ENCODE measurements around the gene SERPINF2.
"Not testable (repeated sequence)": the region's sequence is repeated elsewhere in the genome, so short reads cannot be mapped to it uniquely, and the experiment has no call there.

The SERPINF2 gene

DNA sequence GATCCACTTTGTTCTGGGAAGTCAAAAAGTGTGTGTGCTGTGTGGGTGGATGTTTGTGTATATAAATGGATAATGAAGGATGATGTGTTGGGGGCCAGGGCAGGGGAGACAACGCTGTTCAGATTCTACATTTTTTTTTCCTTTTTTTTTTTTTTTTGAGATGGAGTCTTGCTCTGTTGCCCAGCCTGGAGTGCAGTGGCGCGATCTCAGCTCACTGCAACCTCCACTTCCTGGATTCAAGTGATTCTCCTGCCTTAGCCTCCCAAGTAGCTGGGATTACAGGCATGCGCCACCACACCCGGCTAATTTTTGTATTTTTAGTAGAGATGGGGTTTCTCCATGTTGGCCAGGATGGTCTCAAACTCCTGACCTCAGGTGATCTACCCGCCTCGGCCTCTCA is 22.0 kb downstream of the SERPINF2 start:
- DNase-seq = not testable (repeated sequence)

DNA sequence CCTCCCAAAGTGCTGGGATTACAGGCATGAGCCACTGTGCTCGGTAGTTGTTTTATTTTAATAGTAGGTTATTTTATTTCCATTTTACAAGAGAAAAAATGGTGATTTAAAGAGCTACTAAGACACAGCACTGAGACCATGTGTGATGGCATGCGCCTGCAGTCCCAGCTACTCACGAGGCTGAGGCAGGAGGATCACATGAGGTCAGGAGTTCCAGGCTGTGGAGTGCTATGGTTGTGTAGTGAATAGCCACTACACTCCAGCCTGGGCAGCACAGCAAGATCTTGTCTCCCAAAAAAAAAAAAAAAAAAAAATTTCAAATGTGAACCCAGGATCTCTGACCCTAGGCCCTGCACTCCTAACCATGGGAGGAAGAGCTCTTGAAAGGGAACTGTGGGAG is 22.9 kb downstream of the SERPINF2 start:
- DNase-seq = no peak

DNA sequence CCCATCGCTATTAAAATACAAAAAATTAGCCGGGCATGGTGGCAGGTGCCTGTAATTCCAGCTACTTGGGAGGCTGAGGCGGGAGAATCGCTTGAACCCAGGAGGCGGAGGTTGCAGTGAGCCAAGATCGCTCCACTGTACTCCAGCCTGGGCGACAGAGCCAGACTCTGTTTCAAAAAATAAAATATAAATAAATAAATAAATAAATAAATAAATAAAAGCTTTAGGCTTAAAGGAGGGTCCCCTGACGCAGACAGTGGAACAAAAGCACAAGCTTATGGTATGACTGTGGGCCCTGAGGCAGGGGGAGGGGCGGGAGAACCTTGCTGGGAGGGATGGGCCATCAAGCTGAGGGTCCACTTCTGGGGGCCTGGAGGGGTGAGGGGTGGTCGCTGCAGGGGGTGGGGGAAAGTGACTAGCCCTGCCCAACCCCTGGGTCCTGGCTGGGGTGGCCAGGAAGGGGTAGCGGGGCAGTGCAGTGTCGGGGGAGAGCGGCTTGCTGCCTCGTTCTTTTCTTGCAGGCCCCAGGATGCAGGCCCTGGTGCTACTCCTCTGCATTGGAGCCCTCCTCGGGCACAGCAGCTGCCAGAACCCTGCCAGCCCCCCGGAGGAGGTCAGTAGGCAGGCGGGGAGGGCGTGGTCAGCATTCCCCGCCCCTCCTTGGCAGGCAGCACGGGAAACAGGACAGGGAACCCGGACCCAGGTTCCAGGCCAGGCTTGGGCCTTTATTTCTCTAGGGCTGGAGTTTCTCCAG is 23.9 kb downstream of the SERPINF2 start:
- DNase-seq = no peak

DNA sequence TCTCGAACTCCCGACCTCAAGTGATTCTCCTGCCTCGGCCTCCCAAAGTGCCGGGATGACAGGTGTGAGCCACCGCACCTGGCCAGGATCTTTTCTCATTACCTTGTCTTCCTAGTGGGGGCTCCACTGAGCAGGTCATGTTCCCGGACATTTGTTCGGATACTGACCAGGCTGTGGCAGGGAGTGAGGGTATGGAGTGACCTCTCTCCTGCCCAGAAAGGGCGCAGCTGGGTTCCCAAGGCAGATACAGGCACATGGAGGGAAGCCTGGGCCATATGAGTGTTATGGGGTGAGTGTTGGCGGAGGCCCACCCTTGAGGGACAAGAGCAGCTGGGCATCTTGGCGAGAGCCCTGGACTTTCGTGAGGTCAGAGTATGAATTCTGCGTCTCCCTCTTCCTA is 24.7 kb downstream of the SERPINF2 start:
- DNase-seq = no peak

DNA sequence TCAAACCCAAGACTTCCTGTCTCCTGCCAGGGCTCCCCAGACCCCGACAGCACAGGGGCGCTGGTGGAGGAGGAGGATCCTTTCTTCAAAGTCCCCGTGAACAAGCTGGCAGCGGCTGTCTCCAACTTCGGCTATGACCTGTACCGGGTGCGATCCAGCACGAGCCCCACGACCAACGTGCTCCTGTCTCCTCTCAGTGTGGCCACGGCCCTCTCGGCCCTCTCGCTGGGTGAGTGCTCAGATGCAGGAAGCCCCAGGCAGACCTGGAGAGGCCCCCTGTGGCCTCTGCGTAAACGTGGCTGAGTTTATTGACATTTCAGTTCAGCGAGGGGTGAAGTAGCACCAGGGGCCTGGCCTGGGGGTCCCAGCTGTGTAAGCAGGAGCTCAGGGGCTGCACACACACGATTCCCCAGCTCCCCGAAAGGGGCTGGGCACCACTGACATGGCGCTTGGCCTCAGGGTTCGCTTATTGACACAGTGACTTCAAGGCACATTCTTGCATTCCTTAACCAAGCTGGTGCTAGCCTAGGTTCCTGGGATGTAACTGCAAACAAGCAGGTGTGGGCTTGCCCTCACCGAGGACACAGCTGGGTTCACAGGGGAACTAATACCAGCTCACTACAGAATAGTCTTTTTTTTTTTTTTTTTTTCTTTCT is 27.3 kb downstream of the SERPINF2 start:
- no peak for DNase-seq

DNA sequence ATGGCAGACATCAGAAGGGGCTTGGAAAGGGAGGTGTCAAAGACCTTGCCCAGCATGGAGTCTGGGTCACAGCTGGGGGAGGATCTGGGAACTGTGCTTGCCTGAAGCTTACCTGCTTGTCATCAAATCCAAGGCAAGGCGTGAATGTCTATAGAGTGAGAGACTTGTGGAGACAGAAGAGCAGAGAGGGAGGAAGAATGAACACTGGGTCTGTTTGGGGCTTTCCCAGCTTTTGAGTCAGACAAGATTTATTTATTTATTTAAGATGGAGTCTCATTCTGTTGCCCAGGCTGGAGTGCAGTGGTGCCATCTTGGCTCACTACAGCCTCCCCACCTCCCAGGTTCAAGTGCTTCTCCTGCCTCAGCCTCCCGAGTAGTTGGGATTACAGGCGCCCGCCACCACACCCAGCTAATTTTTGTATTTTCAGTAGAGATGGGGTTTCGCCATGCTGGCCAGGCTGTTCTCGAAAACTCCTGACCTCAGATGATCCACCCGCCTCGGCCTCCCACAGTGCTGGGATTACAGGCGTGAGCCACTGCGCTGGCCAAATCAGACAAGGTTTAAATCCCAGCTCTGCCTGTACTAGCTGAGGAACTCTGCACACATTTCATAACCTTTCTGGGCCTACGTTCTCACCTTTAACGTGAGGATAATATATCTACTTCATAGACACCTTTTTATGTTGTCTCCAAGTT is 30.5 kb downstream of the SERPINF2 start:
- DNase-seq = not testable (repeated sequence)

DNA sequence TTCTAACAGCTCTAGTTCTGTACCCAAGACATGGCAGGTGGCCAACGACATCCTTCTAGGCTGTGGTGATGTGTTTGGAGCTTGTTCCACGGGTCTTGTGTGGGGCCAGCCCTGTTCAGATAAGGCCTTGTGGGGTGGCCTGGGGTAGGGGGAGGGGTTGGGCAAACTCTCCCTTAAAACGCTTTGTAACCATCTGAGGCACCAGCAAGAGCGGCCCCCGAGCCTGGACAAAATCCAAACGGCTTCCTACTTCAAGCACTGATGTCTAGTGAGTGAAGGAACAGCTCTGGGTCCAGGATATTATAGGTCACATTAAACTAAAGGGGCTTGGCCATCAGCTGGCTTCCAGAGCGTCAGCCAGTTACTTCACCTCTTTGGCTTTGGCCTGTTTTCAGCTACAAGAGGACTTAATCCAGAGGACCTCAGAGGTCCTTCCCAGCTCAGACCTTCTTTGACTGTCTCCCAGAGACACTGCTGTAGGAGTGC is 31.1 kb downstream of the SERPINF2 start:
- DNase-seq = no peak

DNA sequence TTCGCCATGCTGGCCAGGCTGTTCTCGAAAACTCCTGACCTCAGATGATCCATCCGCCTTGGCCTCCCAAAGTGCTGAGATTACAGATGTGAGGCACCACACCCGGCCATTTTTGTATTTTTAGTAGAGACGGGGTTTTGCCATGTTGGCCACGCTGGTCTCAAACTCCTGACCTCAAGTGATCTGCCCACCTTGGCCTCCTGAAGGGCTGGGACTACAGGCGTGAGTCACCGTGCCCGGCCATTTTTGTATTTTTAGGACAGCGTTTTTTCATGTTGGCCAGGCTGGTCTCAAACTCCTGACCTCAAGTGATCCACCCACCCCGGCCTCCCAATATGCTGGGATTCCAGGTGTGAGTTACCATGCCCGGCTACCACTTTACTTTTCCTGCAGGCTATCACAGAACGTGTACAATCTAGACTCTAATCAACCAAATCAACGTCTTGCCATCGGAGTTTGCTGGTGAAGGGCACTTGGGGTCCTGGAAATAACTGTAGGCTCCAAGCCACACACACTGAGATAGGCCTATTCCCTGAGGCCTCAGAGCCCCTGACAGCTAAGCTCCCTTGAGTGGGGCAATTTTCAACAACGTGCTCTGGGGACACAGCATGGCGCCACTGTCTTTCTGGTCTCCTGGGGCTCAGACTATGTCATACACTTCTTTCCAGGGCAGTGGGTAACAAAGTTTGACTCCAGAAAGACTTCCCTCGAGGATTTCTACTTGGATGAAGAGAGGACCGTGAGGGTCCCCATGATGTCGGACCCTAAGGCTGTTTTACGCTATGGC is 31.9 kb downstream of the SERPINF2 start:
- no peak for DNase-seq

DNA sequence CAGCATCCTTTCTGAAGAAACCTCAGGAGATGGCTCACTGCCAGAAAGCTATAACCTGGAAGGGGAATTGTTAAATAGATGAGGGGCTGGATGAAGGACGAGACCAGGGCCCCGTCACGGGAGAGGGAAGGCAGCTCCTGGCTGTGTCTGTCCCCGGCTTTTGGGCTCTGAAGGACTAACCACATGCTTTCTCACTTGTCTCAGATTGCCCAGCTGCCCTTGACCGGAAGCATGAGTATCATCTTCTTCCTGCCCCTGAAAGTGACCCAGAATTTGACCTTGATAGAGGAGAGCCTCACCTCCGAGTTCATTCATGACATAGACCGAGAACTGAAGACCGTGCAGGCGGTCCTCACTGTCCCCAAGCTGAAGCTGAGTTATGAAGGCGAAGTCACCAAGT is 33.7 kb downstream of the SERPINF2 start:
- DNase-seq = no peak

DNA sequence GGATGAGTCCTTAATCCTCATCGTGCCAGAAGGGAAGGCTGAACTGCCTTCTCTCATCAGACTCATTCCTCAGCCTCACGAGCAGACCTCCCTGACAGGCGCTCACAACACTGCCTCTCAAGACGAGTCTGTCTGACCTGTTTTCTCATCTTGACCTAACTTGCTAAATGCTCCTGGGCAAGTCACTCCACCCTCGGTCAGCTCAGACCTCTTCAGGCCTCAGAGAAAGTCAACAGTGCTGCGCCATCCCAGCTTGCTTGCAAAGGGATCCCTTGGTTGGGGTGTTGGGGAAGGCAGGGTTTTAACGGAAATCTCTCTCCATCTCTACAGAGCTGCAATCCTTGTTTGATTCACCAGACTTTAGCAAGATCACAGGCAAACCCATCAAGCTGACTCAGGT is 34.2 kb downstream of the SERPINF2 start:
- DNase-seq = no peak

DNA sequence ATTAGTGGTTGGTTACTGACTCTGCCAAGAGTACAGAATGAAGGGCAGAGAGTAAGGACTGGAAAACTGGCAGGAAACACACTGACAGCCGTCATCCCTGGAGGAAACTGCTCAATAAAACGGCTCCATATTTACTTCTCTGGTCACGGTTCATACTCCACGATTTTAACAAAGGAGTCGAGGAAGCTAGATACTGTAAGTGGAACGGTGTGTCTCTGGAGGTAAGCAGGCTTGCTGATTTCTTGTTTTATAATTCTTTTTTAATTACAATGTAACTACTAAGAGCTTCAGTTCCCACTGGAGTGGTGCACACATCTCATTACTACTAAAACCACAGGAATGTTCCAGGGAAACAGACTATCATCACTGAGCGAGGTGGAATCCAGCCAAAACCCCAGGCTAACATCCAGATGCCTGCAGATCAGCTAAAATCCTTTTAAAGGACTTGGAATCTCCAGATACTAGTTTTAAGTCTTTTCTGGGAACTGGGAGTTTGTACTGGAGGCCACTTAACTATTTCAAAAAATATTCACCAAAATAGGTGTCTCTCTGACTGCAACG is 37.0 kb downstream of the SERPINF2 start:
- no peak for DNase-seq

DNA sequence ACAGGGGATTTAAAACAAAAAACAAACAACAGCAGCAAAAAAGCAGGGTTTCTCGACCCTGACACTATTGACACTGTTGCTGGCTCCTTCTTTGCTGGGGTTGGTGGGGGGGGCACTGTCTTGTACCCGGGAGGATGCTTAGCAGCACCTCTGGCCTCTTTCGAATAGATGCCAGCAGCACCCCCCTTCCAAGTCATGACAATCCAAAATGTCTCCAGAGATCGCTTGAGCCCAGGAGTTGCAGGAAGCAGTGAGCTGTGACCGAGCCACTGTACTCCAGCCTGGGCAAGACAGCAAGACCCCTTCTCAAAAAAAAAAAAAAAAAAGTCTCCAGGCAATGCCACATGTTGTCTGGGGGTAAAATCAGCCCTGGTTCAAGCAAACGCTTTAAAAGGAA is 39.5 kb downstream of the SERPINF2 start:
- no peak for DNase-seq

DNA sequence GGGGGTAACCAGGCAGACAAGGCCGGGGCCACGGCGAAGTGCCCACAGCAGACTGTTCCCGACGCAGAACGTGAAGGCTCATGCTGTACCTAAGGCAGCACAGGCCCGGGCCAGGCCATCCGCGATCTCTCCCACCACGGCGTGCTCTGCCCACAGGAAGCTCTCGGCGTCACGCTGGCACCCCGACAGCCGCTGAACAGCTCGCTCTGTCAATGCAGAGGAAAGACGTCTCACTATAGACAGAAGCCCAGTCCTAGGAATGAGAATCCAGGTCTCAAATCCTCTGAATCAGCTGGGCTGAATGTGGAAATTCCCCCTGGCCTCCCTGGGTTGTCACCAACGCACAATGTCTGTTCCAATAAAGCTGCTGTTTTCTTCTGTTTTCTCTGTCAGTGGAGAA is 40.6 kb downstream of the SERPINF2 start:
- no peak for DNase-seq

DNA sequence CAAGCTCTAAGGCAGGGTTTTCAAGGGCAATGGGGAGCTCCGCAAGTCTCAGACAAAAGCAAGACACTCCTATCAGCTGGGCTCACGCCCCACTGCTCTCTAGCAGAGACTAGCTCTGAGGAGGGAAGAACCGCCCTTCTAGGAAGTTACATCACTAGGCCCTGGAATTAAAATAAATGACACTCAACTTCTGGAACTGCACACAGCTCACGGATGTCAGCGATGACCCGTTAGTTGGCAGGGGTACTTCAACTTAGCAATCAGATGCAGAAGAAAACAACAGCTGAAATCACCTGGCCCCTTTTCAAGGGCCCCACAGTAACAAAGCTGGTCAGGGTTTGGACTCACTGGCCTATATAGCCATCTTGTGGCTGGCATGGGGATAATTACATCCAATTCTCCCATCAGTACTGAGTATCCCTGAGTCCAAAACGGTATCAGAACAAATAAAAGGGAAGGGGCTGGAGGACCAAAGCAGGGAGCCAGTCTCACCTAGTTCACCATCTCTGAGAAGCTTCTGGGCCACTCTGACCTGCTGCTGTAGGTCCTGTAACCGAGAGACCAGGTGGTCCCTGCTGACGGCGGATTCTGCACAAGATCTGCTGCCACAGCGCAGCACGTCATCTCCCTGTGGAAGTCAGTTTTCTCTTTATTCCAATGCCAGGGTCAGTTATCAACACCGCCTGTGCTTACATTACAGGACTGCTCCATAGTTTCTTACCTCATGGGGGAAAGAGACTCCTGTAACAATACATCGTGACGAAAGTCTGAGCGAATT is 41.4 kb downstream of the SERPINF2 start:
- DNase-seq = peak; percentile 10

DNA sequence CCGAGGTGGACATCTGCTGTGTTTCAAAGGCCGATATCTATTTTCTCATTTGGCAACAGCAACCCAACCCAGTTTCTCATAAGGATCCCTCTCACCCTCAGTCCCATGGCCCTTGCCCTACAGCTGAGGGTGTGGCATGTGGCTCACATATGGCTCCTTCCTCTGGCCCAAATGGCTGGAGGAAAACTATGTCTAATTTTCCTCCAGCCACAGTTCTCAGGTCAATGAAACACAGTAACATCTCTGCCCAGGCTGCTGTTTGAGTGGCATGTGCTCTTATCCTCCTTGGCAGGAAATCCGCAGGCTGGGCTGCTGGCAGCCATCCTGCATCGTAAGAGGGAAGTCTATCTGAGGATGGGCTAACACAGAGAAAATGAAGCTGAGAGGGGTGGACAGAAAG is 43.3 kb downstream of the SERPINF2 start:
- DNase-seq = no peak

DNA sequence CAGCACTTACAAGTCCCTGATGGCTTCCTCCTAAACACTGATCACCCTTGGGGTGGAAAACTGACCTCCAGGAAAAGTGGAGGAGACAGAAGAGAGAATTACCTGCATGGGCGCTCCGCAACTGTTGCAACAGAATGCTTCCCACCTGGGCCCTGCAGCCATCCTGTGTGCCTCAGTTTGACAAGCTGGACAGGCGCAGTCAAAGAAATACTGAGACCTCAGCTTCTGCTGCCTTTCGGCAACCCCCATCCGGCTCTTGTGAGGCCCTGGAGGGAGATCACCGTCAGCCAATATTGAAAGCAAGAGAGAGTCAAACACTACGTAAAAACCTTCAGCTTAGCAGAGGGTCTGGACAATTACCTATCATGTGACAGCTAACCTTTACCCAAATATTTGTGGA is 44.0 kb downstream of the SERPINF2 start:
- DNase-seq = no peak

DNA sequence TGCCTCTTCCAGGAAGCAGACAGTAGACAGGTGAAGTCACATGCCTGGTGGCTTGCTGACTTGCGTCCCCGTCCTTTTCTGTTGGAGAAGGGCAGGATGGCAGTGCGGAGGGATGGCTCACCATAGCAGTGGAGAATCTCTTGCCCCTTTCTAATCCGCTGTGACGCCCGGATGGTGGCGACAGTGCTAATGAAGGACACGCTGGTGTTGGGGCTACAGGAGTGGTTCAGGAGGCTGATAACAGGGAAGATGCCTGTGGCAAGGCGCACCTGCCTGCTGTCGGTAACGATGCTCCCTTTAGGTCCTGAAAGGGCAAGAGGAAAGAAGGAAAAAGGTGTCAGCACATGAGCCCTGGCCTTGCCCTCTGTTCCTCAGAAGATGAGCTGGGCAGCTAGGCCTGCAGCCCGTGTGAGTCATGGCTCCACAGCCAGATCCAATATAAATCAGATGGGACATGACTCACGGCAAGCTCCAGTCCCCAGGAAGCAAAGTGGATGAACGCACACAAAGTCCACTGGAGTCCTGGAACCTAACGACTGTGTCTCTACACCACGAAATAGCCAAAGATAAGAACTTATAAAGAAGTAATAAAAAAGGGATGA is 44.7 kb downstream of the SERPINF2 start:
- no peak for DNase-seq

DNA sequence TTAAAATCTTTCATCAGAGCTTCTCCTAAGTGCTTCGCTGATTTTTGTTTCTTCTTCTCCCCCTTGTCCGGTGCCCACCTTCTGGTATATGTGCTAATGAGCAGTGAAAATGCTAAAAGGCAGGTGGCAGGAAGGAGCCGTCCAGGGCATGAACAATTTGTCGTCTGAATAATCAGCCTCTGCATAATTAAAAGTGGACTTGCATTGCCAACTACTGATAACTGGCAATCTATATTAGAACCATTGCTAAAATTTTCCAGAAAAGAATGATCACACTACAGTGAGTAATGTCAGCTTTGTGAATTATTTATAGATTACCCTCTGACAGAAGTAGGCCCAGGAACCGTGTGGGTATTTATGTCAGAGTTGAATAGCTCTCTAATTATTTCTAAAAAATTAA is 47.3 kb downstream of the SERPINF2 start:
- DNase-seq = no peak

DNA sequence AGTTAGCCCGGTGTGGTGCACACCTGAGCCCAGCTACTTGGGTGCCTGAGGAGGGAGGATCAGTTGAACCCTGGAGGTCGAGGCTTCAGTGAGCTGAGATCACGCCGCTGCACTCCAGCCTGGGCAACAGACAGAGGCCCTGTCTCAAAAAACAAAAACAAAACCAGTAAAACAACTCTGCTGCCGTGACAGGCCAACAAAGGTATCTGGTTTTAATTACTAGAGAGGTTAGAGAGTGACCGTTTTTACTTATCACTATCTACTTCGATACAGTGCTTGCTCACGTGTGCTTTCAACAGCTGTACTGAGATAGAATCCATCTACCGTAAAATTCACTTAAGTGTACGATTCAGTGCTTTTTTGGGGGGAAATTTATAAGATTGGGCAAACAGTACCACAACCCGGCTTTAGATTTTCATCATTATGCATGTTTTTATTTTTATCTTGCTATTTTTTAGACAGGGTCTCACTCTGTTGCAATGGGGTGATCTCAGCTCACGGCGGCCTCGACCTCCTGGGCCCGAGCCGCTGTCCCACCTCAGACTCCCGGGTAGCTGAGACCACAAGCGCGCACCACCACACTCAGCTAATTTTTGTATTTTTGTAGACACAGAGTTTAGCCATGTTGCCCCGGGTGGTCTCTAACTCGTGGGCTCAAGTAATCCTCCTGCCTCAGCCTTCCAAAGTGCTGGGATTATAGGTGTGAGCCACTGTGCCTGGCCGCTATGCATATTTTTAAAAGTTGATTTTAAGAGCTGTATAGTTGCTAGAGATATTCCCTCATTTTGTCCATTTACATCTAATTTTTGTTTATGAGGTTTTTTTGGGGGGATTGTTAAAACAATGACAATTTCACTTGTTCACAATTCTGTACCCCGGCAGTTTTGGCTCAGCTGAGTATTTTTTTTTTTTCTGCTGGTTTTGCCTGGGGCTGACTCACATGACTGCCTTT is 50.1 kb downstream of the SERPINF2 start:
- DNase-seq = no peak

DNA sequence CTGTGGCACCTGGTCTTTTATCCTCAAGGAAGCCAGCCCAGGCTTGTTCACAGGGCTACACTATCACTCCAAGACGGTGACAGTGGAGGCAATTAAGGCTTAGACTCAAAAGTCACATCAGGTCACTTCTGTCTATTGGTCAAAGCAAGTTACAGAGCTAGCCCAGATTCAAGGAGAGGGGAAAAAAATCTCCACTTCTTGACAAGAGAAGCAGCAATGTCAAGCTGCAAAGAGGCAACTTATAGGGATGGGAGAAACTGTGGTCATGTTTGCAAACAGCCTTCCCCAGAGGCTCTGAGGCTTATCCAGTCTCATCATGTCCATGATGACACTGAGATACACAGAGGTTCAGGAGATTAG is 50.8 kb downstream of the SERPINF2 start:
- DNase-seq = peak; percentile 65
